GM18870 (cell line): ENCODE results near the gene TMEM163.
"Not testable (repeated sequence)": the region's sequence is repeated elsewhere in the genome, so short reads cannot be mapped to it uniquely, and the experiment has no call there.

ENCODE experiments used
- ATAC-seq: cut with Tn5 transposase; IDR thresholded peaks from one replicate; pipeline ENCODE4 v1.9.1; 2021; ENCODE audit warnings: moderate library complexity; ENCODE audit not compliant: unreplicated experiment

The TMEM163 gene

DNA sequence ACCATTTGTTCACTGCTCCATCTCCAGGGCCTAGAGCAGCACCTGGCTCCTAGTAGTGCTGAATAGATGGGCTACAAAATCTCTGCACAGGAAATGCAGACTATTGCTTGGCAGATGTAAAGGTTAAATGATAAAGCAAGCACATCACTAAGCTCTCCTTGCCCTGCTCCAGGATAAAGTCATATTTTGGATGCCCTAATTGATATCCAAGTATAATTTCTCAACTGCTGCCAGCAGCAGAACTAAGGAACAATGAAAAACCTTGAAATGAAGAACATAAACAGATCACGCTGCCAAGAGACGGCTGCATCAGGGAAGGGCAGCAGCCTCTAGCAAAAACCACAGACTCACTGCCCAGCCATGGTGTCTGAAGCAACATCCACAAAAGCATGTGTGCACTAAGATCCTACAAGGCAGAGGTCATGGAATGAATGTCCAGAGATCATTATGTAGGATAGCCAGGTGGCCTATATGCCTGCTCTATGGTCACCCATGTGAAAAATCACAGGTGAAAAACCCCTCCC lies 134.7 kb downstream of the TMEM163 start:
- no peak for ATAC-seq

DNA sequence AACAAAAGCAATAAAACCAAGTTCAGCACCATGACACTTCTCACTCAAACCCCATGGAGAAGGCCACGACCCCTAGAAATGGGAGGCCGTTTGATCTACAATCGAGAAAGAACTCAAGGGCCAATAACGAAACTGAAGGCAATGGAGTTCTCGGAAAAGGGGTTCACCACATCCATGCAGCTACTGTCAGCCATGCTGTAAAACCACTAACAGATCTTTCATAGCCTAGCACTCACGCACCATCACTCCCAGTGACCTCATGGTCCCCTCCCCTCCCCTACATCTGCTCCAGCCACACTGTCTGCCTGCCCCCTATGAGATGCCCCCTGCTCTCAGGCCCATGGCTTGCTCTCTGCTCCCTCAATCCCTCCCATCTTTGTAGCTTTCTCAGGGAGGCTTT lies 135.3 kb downstream of the TMEM163 start:
- ATAC-seq = no peak

GRCh38 chr2:134582547-134582899 lies 136.3 kb downstream of the TMEM163 start:
- peak; percentile 47 for ATAC-seq

- peak; percentile 65 for ATAC-seq
These were observed 136.8 kb downstream of the TMEM163 start for GRCh38 chr2:134581877-134582546.

- no peak for ATAC-seq
These were observed 140.5 kb downstream of the TMEM163 start for GRCh38 chr2:134578316-134578715.

GRCh38 chr2:134576478-134576877 lies 142.3 kb downstream of the TMEM163 start:
- ATAC-seq = no peak

DNA sequence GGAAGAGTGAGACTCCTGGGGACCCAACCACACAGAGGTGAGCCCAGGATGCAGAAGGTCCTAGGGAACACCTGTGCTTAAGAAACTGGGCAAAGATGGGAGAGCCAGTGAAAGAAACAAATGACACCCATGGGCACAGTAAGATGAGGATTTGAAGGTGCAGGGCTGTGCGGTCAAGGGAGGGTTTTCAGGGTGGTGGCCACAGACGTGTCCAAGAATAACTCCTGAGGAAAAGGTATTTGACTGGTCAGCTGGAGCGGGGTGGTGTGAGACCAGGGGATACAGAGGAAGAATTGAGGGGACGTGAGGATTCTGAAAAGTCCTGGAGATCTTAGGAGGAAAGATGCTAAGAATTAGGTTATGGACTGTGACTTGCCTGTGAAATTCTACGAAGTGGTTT lies 142.9 kb downstream of the TMEM163 start:
- ATAC-seq = no peak

DNA sequence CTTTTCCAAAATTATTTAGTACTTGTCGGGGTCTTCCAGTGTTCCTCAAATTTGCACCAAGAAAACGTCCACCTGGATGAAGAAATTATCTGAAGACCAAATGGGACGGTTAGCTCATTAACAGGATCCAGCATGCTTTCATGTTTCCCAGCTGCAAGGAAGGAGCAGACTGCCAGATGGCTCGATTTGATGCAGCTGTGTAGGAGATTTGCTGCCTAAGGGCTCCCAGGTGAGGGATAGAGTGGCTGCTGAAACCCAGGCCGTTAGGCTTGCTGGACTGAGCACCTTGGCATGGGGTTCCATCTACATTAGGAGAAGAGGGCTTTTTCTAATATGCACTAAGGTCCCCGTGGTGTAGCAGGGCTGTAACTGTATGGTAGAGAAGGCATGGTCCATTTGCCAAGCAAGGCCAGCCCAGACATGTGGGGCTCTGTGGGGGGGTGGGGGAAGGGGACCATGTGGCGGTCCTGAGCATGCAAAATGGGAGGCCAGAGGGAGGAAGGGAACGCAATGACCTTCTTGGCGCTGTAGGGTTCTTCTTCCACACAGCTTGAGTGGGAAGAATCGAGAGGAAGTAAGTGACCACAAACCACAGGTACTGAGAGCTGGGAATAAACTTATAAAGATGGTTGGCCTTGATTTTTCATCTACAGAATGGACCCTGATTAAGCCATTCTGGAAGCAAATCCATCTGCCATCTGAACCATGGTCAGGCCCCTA lies 144.0 kb downstream of the TMEM163 start:
- no peak for ATAC-seq

DNA sequence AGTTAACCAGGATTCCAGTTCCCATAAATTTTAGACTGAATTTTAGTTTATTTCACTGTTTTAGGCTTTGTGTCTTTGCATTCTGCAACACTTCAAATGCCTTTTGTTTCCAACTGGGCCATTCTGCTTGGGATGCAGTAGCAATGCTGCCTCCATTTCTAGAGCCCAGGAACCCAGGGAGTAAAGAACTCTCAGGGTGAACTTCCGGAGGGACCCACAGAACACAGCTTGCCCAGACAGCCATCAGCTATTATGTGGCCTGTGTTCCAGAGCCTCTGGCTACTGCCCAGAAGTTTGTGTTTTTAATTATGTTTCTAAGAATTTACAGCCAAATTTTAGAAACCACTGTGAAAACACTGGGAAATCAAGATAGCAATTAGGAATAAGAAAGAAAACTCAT lies 145.1 kb downstream of the TMEM163 start:
- no peak for ATAC-seq

DNA sequence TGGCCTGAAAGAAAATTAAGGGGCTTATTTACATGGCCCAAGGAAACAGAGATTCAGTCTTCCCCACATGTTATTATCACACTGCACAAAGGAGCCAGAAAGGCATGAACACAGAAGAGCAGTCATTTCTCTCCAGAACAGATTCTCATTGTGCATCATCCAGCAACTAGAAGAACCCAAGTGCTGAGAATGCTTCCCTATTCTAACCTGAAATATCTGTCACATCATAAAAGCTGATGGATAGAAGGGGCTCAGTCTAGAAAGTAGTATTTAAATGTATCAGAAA lies 145.8 kb downstream of the TMEM163 start:
- ATAC-seq = no peak

DNA sequence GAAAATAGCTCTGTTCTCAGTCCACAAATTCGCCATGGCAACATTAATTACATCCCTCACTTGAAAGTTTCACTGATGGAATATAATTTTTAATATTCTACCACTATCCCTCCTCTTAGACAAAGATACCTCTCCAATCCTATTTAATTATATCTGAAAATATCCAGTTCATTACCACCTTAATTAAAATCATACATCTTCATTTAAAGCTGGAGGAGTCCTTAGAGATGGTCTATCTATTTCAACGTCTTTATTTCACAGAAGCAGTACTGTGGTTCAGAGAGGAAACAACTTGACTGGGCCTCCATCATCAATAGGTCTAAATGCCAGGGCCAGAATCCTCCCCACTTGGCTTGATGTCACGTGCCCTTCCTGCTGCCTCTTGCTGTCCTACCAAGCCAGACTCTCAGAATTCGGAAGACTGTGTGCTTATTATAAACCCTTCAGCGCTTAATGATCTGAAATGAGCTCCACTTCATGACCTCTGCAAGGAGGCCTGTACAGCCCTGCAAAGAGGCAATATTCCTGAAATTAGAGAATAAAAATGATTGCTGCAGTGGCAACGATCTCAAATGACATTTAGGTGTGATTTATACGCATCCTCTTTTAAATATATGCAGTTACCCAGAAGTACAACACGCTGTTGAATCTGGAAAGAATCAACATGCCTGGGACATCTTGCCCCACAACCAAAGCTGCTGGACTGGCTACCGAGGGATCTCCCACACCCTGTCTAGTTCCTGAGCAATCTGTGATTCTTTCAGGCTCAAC lies 146.3 kb downstream of the TMEM163 start:
- no peak for ATAC-seq

DNA sequence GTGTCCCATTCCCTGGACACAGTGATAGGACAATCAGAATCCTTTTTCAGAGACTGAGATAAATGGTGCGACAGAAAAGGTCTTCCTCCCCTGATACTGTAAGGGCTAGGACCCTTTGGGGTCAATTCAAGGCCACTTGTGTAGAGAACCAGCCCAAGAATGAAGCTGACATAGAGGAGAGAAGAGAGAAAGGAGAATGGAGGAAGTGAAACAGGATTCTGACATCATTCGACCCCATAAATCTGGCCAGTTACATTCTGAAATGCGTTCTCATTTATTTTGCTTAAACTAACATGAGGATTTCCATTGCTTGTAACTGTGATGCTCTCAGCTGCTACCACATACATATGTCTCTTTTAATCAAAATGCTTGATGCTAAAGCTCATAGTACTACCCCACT lies 148.1 kb downstream of the TMEM163 start:
- no peak for ATAC-seq

DNA sequence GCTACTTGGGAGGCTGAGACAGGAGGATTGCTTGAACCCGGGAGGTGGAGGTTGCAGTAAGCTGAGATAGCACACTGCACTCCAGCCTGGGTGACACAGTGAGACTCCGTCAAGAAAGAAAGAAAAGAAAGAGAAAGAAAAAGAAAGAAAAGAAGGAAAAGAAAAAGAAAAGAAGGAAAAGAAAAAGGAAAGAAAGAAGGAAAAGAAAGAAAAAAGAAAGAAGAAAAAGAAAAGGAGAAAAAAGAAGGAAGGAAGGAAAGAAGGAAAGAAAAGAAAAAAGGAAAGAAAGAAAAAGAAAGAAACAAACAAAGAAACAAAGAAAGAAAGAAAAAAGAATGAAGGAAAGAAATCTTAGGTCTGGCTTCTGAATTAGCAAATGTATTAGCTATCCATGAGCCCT lies 150.4 kb downstream of the TMEM163 start:
- ATAC-seq = no peak

DNA sequence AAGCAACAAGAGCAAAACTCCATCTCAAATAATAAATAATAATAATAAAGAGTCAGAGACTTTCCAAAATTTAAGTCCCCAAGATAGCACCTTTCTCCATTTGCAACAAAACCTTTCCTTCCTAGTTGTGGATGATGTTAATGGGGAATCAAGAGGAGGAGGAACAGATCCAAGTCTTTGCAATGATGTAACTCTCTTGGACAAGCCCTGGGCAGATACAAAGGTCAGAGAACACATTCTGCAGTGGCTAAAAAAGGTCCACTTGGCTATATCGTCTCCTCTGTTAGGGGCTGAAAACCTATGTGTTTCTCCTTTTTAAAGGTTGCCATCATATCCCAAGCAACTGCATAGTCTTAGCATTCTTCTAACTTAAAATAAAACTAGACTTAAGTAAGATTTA lies 151.1 kb downstream of the TMEM163 start:
- ATAC-seq = no peak

GRCh38 chr2:134564955-134565354 lies 153.8 kb downstream of the TMEM163 start:
- not testable (repeated sequence) for ATAC-seq

- no peak for ATAC-seq
These were observed 154.3 kb downstream of the TMEM163 start for GRCh38 chr2:134564549-134564948.

- no peak for ATAC-seq
These were observed 160.5 kb downstream of the TMEM163 start for GRCh38 chr2:134558208-134558830.

- no peak for ATAC-seq
These were observed 163.4 kb downstream of the TMEM163 start for GRCh38 chr2:134555411-134555810.

- no peak for ATAC-seq
These were observed 165.1 kb downstream of the TMEM163 start for GRCh38 chr2:134553657-134554056.

GRCh38 chr2:134550566-134551164 lies 168.1 kb downstream of the TMEM163 start:
- ATAC-seq = no peak

DNA sequence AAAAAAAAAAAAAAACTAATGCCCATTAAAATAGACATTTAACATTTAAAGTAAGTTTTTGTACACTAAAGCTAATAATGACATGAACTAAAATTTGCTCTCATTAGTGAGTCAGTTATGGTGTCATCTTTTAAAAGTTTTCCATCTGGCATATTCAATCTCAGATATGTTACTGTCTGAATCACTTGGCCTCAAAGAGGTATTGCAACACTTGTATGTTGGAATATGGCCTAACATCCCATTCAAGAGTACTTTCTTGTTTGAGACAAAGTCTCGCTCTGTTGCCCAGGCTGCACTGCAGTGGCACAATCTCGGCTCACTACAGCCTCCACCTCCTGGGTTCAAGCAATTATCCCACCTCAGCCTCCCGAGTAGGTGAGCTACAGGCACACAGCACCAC lies 169.7 kb downstream of the TMEM163 start:
- no peak for ATAC-seq
